Neuronal stem cell (in vitro differentiated cells): ENCODE results near the gene MGMT.

Experiments
- DNase-seq: peaks from one replicate; pipeline ENCODE4 v3.0.0-alpha.2; 2013; ENCODE audit warnings: low spot score
- H2AFZ ChIP-seq: one replicate; pipeline ENCODE4 v1.6.1; 2013; ENCODE audit warnings: mild to moderate bottlenecking, low read length, inconsistent platforms
- H2AK5ac ChIP-seq: 2 replicates; pipeline ENCODE4 v1.6.1; 2013; ENCODE audit warnings: low read depth, mild to moderate bottlenecking, inconsistent platforms, low read length, moderate library complexity, mixed read lengths
- H2BK120ac ChIP-seq: 2 replicates; pipeline ENCODE4 v1.6.1; 2013; ENCODE audit warnings: low read depth, mild to moderate bottlenecking, inconsistent platforms, low read length, moderate library complexity, mixed read lengths
- H2BK12ac ChIP-seq: one replicate; pipeline ENCODE4 v1.6.1; 2013; ENCODE audit warnings: low read length, inconsistent platforms
- H2BK15ac ChIP-seq: 2 replicates; pipeline ENCODE4 v1.6.1; 2013; ENCODE audit warnings: mild to moderate bottlenecking, low read length, inconsistent platforms, mixed read lengths
- H2BK5ac ChIP-seq: one replicate; pipeline ENCODE4 v1.6.1; 2013; ENCODE audit warnings: inconsistent platforms, mild to moderate bottlenecking, low read length, moderate library complexity
- H3K14ac ChIP-seq: one replicate; pipeline ENCODE4 v1.6.1; 2013; ENCODE audit warnings: low read length, inconsistent platforms
- H3K18ac ChIP-seq: 2 replicates; pipeline ENCODE4 v1.6.1; 2013; ENCODE audit warnings: low read length, inconsistent platforms
- H3K23ac ChIP-seq: 2 replicates; pipeline ENCODE4 v1.6.1; 2013; ENCODE audit warnings: low read depth, mild to moderate bottlenecking, mixed read lengths, low read length, inconsistent platforms; ENCODE audit not compliant: poor library complexity
- H3K27ac ChIP-seq: replicated peaks from 3 replicates; pipeline ENCODE4 v1.5.1; 2013; ENCODE audit warnings: low read length, inconsistent platforms
- H3K27me3 ChIP-seq, 3 experiments: 2 replicates each; pipeline ENCODE4 v1.6.1; 2013; ENCODE audit warnings: low read length in 3 of 3, mild to moderate bottlenecking in 2 of 3, inconsistent platforms in 1 of 3, low read depth in 1 of 3, mixed read lengths in 1 of 3, moderate library complexity in 1 of 3; ENCODE audit not compliant: control insufficient read depth in 3 of 3, insufficient read depth in 3 of 3
- H3K36me3 ChIP-seq, 2 donors: replicated peaks in 1 of 2; 2 replicates each; pipeline ENCODE4 v1.6.1; 2013; ENCODE audit warnings: low read length in 2 of 2; ENCODE audit not compliant: control insufficient read depth in 2 of 2, insufficient read depth in 2 of 2
- H3K4ac ChIP-seq: 2 replicates; pipeline ENCODE4 v1.6.1; 2013; ENCODE audit warnings: inconsistent platforms, mild to moderate bottlenecking, low read length, moderate library complexity
- H3K4me1 ChIP-seq, 2 donors: 1 replicate in 1 of 2; 2 replicates in 1 of 2; pipeline ENCODE4 v1.6.1; 2013; ENCODE audit warnings: low read length in 2 of 2, low read depth in 1 of 2; ENCODE audit not compliant: control insufficient read depth in 2 of 2, insufficient read depth in 1 of 2
- H3K4me2 ChIP-seq: one replicate; pipeline ENCODE4 v1.6.1; 2013; ENCODE audit warnings: mild to moderate bottlenecking, low read length, inconsistent platforms; ENCODE audit not compliant: insufficient read depth, poor library complexity, severe bottlenecking
- H3K4me3 ChIP-seq, 2 donors: 2 replicates each; pipeline ENCODE4 v1.5.1; 2013; ENCODE audit warnings: low read length in 2 of 2, mild to moderate bottlenecking in 2 of 2, inconsistent platforms in 1 of 2, moderate library complexity in 1 of 2
- H3K79me1 ChIP-seq: one replicate; pipeline ENCODE4 v1.6.1; 2013; ENCODE audit warnings: low read depth, mild to moderate bottlenecking, inconsistent platforms, low read length, moderate library complexity
- H3K9ac ChIP-seq: one replicate; pipeline ENCODE4 v1.6.1; 2013; ENCODE audit warnings: mild to moderate bottlenecking, low read depth, low read length, inconsistent platforms; ENCODE audit not compliant: poor library complexity
- H3K9me3 ChIP-seq, 2 donors: replicated peaks in 1 of 2; 2 replicates each; pipeline versions ENCODE3 to v1.6.1; 2013; ENCODE audit warnings: low read length in 2 of 2, mild to moderate bottlenecking in 2 of 2, inconsistent platforms in 1 of 2, low read depth in 1 of 2, mixed read lengths in 1 of 2, moderate library complexity in 1 of 2; ENCODE audit not compliant: control insufficient read depth in 2 of 2, insufficient read depth in 1 of 2
- H4K8ac ChIP-seq: one replicate; pipeline ENCODE4 v1.6.1; 2013; ENCODE audit warnings: low read depth, mild to moderate bottlenecking, inconsistent platforms, low read length, moderate library complexity
- H4K91ac ChIP-seq: one replicate; pipeline ENCODE4 v1.6.1; 2013; ENCODE audit warnings: low read length, low read depth, mild to moderate bottlenecking, inconsistent platforms; ENCODE audit not compliant: poor library complexity
- WGBS, 2 donors: extraction: QIAGEN DNeasy Blood & Tissue Kit; methylation state at CpG; one replicate each; pipeline ENCODE4 v1.1.7; 2013; ENCODE audit warnings: missing lambda C conversion rate in 2 of 2, mixed read lengths in 1 of 2; ENCODE audit not compliant: insufficient read length in 2 of 2, insufficient replicate concordance in 1 of 2; ENCODE audit errors: extremely low coverage in 2 of 2; 5-methylcytosine and 5-hydroxymethylcytosine counted together

The MGMT gene

GRCh38 chr10:129605986-129606518 lies 139.0 kb downstream of the MGMT start:
- no peak overlapping the region for H4K8ac ChIP-seq
- no peak overlapping the region for H2AK5ac ChIP-seq
- no peak overlapping the region for H3K14ac ChIP-seq
- H3K9ac ChIP-seq, result no peak overlapping the region
- H2BK120ac ChIP-seq, result no peak overlapping the region
- DNase-seq, result no peak
- H3K18ac ChIP-seq, result no peak overlapping the region
- no peak overlapping the region for H3K4me3 ChIP-seq
- no peaks in the 10 kb centered on the region for H3K9me3 ChIP-seq
- no peaks in the 10 kb centered on the region for H3K27me3 ChIP-seq
- H3K4ac ChIP-seq, result no peak overlapping the region
- no peaks in the 10 kb centered on the region for H3K36me3 ChIP-seq
- no peak overlapping the region for H3K4me2 ChIP-seq
- no CpG with 5 or more reads among the region's 19 CpGs for WGBS, 2 donors
- no peak overlapping the region for H4K91ac ChIP-seq
- H2BK12ac ChIP-seq, result no peak overlapping the region
- H2AFZ ChIP-seq, result no peak overlapping the region
- H2BK15ac ChIP-seq, result no peak overlapping the region
- H2BK5ac ChIP-seq, result no peak overlapping the region
- H3K27ac ChIP-seq, result no peak overlapping the region
- peaks cover 0 to 6% of the 10 kb centered on the region in 2 donors for H3K4me1 ChIP-seq
- H3K23ac ChIP-seq, result no peak overlapping the region
- H3K79me1 ChIP-seq, result no peaks in the 10 kb centered on the region

DNA sequence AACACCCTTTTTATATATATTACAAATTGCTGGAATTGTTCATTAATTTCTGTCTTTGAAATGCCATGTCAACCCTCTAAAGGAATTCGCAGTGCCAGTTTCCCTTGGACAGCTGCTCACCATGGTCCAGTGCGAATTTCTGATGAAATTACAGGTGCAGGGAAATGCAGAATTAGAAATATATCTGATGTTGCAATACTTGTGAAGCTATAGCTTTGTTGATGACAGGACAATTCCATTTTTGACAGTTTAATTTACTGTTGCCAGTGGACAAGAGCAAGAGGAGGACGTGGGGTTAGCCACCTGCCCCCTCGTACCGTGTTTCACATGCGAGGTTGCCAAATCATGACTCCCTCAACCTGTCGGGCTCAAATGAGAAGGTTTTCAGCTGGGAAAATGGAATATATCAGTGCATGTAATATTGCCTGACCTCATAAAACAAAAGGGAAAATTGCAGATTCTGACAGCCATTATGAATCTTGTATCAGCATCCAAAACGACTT lies 140.6 kb downstream of the MGMT start:
- no peak overlapping the region for H2BK12ac ChIP-seq
- no CpG with 5 or more reads among the region's 8 CpGs for WGBS, 2 donors
- peaks cover 0 to 4% of the 10 kb centered on the region in 2 donors for H3K4me1 ChIP-seq

GRCh38 chr10:129608653-129609052 lies 141.6 kb downstream of the MGMT start:
- Histone ChIP-seq H3K4me2 (no peak overlapping the region), H2BK12ac (no peak overlapping the region), H3K4me1 (peaks cover 0 to 4% of the 10 kb centered on the region in 2 donors), H3K36me3 (no peaks in the 10 kb centered on the region), H3K79me1 (no peaks in the 10 kb centered on the region), H3K4ac (no peak overlapping the region), H2AK5ac (peak overlapping the region; percentile 16), H3K14ac (no peak overlapping the region), H3K27me3 (no peaks in the 10 kb centered on the region), H3K4me3 (no peak overlapping the region), H3K18ac (peak overlapping the region; percentile 65), H2BK5ac (no peak overlapping the region), H2BK15ac (no peak overlapping the region), H2AFZ (no peak overlapping the region), H2BK120ac (peak overlapping the region; percentile 61), H3K27ac (no peak overlapping the region), H4K8ac (no peak overlapping the region), H3K9ac (no peak overlapping the region), H3K9me3 (no peaks in the 10 kb centered on the region), H4K91ac (peak overlapping the region; percentile 48), H3K23ac (no peak overlapping the region)
- DNase-seq, result no peak
- no CpG with 5 or more reads among the region's 10 CpGs for WGBS, 2 donors

More for the DNA sequence above, 140.6 kb downstream of the MGMT start:
- no peak overlapping the region for H3K14ac ChIP-seq
- H3K9me3 ChIP-seq, result no peaks in the 10 kb centered on the region
- no peak overlapping the region for H3K4ac ChIP-seq
- H3K23ac ChIP-seq, result no peak overlapping the region
- no peak for DNase-seq
- H3K79me1 ChIP-seq, result no peaks in the 10 kb centered on the region
- no peak overlapping the region for H3K27ac ChIP-seq
- no peak overlapping the region for H3K4me2 ChIP-seq
- no peaks in the 10 kb centered on the region for H3K36me3 ChIP-seq
- H4K91ac ChIP-seq, result no peak overlapping the region
- H2BK120ac ChIP-seq, result no peak overlapping the region
- H2AK5ac ChIP-seq, result no peak overlapping the region
- no peak overlapping the region for H3K9ac ChIP-seq
- H3K18ac ChIP-seq, result no peak overlapping the region
- H2AFZ ChIP-seq, result no peak overlapping the region
- no peak overlapping the region for H3K4me3 ChIP-seq
- no peak overlapping the region for H2BK5ac ChIP-seq
- H4K8ac ChIP-seq, result no peak overlapping the region
- H2BK15ac ChIP-seq, result no peak overlapping the region
- H3K27me3 ChIP-seq, result no peaks in the 10 kb centered on the region

DNA sequence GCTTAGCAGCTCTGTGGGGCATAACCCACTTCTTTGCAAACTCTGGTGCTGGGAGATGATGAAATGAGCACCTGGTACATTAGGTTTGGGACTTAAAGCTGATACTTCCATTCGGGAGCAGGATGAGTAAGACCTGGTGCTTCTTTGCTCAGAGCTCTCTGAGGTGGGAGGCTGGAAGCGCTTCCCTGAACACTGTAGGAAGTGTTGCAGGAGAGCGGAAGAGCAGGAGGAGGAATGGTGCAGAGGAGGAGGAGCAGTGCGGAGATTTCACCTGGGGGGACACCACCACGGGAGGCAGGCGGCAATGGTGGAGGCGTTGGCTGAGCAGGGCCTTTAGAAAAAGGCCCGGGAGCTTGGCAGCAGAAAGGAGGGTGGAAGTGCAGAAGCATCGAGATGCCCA lies 142.5 kb downstream of the MGMT start:
- H3K36me3 ChIP-seq, result no peaks in the 10 kb centered on the region
- no peak overlapping the region for H3K9ac ChIP-seq
- no peaks in the 10 kb centered on the region for H3K9me3 ChIP-seq
- H2BK15ac ChIP-seq, result peak overlapping the region; percentile 70
- DNase-seq, result no peak
- H3K79me1 ChIP-seq, result peaks cover 1% of the 10 kb centered on the region
- H3K14ac ChIP-seq, result peak overlapping the region; percentile 12
- H3K4me3 ChIP-seq, result no peak overlapping the region
- H2BK5ac ChIP-seq, result no peak overlapping the region
- H3K4ac ChIP-seq, result no peak overlapping the region
- WGBS, 2 donors, result no CpG with 5 or more reads among the region's 9 CpGs
- H4K91ac ChIP-seq, result no peak overlapping the region
- H2AFZ ChIP-seq, result no peak overlapping the region
- H3K4me2 ChIP-seq, result no peak overlapping the region
- H3K4me1 ChIP-seq, result peaks cover 0 to 4% of the 10 kb centered on the region in 2 donors
- H4K8ac ChIP-seq, result no peak overlapping the region
- H3K27ac ChIP-seq, result no peak overlapping the region
- peak overlapping the region; percentile 52 for H3K18ac ChIP-seq
- H2AK5ac ChIP-seq, result no peak overlapping the region
- no peak overlapping the region for H2BK12ac ChIP-seq
- no peaks in the 10 kb centered on the region for H3K27me3 ChIP-seq
- no peak overlapping the region for H2BK120ac ChIP-seq
- no peak overlapping the region for H3K23ac ChIP-seq
